ENCODE measurements around the gene SMPD3.

The SMPD3 gene

DNA sequence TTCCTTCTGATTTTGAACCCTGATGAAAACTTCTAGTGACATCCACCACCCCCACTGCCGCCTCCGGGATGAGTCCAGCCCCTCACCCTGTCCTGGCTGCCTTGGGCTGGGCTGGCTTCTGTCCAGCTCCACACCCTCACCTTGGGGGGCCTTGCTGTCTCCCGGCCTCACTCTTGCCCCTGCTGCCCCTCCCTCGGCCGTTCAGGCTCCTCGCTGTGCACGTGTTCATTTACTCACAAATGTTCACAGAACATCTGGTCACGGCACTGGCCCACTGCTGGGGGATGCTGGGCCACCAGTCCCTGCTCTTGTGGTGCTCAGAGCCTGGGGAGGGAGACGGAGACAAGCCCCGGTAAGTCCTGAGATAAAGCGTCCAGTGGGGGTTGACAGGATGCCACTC lies 96.8 kb downstream of the SMPD3 start:
- no peak for DNase-seq

DNA sequence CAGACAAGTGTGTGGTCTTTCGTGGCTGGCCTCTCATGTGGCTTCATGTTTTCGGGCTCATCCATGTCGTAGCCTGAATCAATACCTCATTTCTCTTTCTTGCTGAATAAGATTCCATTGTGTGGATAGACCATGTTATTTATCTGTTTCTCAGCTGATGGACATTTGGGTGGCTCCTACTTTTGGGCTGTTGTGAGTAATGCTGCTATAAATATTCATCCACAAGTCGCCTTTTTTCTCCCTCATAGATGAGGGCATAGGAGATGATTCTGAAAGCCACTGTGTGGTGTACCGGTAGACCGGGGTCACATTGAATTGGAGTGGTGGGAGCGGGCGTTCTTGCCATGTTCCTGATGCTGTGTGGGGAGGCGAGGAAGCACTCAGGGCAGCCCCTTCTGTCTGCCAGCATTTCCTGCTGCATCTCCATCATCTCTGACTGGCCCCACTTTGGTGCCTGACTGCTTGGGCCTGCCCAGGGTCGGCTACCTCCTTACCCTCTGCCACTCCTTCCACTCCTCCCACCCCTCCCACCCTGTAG lies 97.4 kb downstream of the SMPD3 start:
- no peak for DNase-seq

DNA sequence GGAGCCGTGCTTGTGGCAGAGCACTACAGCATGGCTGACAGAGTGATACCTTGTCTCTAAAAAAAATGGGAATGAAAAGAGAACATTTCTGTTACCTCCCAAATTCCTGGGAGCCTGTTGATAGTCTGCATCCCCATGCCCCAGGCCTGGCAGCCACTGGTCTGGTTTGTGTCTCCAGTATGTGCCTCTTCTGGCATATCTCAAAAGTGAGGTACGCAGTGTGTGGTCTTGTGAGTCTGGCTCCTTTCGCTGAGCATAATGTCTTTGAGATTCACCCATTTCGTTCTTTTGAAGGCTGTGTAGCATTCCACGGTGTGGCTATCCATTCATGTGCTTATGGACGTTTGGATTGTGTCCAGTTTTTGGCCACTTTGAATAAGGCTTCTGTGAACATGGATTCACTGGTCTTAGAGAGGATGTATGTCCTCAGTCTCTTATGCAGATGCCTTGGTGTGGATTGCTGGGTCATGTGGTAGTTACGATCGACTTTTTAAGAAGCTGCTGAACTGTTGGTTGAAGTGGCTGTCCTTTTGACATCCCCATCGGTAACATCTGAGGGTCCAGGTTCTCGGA lies 98.4 kb downstream of the SMPD3 start:
- no peak for DNase-seq

DNA sequence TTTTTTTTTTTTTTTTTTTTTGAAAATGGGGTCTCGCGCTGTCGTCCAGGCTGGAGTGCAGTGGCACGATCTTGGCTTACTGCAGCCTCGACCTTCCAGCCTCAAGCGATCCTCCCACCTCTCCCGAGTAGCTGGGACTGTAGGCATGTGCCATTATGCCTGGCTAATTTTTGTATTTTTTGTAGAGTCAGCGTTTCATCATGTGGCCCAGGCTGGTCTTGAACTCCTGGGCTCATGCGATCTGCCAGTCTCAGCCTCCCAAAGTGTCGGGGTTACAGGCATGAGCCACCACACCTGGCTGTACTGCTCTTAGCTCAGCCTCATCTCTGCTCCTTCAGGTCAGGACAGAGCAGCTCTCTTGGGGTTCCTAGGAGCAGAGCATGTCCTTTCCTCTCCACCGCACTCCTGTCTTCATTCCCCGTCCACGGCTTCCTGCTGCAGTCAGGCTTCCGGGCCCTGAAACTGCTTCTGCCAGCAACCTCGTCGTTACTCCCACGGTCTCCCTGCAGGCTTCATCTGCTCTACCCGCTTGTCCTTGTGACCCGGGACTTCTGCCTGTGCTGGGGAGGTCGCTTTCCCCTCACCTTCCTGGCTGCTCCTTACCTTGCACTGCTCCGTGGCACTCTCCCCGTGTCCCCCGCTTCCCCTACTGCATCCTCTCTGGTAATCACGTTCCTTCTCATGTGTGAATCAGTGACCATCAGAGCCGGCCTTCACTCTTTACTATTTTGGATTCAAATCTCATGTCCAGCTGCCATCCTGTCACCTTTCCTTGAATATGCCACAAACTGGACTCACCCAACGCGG lies 99.5 kb downstream of the SMPD3 start:
- no peak for DNase-seq

DNA sequence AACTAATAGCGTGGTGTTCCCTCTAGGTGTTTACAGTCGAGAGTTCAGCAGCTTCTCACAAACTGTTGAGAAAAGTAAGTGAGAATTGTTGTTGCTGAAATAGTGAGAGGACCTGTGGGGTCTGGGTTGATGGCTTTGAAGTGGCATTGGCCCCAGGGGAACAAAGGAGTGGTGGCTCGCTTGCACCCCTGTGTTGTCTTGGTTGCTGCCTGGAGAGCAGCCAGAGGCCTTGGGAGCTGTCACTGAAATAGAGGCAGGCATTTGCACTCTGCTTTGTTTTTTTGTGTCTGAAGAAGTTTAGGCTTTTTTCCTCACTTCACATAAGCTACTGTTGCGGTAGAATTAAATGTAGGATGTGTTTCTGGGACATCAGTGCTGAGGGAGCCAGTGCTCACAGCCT lies 100.7 kb downstream of the SMPD3 start:
- no peak for DNase-seq

DNA sequence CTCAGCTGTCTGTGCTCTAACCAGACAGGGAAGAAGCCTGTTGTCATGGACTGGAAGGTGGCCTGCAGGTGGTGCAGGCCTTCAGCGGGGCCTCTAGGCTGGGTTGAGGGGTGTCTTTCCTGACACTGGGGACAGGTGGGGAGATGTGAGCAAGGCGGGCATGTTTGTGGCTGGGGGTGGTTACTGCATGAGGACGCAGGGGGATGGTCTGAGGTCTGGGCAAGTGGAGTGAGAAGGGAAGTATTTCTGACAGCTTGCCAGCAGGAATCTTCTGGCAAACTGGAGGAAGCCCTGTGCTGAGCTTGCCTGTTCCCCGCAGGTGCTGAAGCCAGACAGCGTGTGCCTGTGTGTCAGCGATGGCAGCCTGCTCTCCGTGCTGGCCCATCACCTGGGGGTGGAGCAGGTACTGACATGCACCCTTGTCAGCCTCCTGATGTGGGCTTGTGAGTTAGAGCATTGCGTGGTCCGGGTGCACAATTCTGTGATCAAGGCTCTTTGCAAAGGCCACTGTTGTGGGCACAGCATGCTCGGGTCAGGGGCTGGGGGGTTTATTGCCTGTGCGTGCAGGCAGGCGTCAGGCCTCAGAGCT lies 101.3 kb downstream of the SMPD3 start:
- no peak for DNase-seq

DNA sequence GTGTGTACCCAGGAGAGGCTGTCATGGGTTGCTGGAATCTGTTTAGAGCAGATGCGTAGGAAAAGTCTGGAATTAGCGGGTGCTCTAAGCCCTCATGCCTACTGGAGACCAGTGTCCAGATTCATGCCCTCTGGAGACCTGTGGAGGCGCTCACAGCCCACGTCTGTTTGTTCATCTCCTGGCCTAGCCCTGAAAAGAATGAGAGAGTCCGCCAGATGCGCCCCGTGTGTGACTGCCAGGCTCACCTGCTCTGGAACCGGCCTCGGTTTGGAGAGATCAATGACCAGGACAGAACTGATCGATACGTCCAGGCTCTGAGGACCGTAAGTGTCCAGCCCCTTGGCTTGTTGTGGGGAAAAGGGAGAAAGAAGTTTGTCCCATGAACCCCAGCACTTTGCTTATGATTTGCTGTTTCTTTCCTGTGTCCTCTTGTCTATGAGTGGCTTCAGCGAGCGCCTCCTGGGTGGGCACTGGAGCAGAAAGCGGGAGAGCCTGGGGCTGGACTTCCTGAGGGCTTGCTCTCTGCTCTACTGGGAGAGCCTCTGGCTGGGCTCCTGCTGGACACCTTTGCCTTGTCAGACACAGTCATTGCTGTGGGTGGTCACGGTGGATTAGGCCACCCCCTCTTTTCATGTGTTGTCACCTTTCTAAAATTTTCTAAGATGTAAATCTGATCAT lies 102.2 kb downstream of the SMPD3 start:
- DNase-seq, result no peak

GRCh38 chr16:68345351-68345810 lies 102.9 kb downstream of the SMPD3 start:
- no peak for DNase-seq

DNA sequence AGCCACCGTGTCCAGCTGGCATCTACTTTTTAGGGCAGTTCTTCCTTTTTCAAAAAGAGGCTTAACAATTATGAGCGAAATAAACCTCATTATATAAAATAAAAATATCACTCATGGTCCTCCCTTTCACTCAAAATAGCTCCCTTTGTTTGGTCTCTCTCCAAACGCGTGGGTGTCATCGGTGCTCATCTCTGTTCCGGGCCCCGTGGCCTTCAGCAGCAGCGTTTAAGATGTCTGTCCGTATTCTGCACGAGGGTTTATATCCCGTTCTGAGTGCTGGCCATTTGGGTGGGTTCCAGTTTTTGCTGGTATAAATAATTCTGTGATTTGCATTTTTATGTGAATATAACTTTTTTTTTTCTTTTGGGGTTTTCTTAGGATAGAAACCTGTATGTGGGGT lies 104.1 kb downstream of the SMPD3 start:
- DNase-seq, result no peak

DNA sequence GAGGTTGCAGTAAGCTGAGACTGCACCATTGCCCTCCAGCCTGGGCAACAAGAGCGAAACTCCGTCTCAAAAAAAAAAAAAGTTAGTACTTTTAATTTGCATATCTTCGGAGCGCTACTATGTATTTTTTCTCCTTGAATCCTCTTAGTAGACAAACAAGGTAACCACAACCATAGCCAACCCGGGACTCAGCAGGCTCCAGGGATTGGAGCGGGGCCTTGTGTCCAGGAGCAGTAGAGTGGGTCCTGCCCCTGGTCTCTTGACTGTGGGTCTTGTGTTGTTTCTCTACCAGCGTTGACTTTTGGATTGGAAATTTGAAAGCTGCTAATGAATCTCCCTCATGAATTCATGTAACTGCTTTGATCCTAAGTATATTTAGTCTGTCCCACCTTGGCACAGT lies 105.2 kb downstream of the SMPD3 start:
- no peak for DNase-seq

DNA sequence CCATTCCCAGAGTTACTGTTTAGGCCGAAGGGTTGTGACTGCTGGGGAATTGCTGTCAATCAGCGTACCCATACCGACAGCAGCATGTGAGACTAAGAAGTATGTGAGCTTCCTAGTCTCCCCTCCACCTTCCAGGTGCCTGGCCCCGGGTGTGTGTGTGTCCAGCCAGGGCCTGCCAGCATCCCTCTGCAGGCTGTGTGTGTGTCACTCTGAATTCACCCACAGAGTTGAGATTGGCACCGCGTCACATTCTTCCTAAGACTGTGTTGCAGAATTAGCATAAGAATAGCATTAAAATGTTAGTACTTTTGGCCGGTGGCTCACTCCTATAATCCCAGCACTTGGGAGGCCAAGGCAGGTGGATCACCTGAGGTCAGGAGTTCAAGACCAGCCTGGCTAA lies 105.7 kb downstream of the SMPD3 start:
- DNase-seq, result no peak

DNA sequence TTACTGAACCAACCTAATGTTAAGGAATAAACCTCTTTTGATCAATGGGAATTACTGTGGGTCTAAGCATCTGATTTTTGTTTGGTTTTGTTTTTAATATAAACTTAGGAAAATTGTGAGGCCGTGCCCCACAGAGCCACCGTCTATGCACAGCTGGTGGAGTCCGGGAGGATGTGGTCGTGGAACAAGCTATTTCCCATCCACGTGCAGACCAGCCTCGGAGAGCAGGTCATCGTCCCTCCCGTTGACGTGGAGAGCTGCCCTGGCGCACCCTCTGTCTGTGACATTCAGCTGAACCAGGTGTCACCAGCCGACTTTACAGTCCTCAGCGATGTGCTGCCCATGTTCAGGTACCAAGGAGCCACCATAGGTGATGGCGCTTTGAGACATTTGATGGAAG lies 109.1 kb downstream of the SMPD3 start:
- no peak for DNase-seq

DNA sequence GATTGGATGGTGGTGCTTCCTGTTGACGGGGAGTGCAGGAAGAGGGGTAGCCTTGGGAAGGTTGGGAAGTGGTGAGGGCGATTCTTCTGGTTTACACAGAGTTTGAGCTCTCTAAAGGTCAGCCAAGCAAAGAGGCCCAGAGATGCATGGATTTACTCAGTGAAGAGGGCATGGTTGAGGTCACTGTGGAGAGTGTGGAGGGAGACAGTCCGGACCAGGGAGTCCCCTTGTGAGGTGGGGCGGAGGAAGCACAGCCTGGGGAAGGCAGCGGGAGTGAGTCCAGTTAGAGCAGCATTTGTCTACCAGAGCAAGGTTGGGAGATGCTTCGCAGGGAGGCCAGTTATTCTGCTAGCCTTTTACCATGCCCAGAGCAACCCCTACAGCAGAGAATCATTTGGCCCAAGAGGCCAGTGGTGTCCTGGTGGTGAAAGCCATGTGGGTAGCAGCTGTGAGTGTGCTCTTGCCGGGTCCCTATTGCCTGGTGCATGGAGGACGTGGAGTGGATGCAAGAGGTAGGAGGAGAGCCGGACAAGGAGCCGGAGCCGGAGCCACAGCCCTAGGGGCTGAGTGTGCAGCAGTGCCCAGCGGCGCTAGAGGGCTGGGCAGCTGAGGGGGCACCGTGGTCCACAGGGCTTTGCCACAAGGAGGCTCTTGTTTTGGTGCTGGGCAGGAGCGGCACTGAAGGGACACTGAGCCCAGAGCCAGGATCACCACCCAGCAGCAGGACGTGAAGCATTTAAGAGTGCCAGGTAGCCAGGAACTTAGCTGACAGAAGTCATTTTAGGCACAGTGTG lies 109.8 kb downstream of the SMPD3 start:
- DNase-seq, result no peak

- DNase-seq, result no peak
Observed at GRCh38 chr16:68335175-68335574, 113.1 kb downstream of the SMPD3 start.

GRCh38 chr16:68332411-68333121 lies 115.7 kb downstream of the SMPD3 start:
- DNase-seq, result no peak

DNA sequence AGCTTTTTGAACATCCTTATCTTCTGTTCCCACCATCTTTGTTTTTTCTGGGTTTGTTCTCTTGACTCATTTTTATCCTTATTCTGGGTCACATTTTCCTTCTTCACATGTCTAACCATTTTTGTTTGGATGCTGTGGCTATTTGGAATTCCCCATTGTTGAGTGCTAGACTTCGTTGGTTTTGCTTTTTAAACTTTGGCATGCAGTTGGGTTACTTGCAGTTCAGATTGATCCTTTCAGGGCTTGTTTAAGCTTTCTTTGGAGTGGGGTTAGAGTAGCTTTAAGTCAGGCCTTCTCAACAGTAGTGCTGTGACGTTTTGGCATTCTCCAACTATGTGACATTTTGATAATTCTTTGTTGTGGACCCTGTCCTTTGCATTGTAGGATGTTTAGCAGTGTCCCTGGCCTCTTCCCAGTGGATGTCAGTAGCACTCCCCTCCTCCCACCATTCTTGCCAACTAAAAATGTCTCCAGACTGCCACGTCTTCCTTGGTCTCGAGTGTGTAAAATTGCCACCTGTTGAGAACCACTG lies 116.4 kb downstream of the SMPD3 start:
- DNase-seq, result no peak

DNA sequence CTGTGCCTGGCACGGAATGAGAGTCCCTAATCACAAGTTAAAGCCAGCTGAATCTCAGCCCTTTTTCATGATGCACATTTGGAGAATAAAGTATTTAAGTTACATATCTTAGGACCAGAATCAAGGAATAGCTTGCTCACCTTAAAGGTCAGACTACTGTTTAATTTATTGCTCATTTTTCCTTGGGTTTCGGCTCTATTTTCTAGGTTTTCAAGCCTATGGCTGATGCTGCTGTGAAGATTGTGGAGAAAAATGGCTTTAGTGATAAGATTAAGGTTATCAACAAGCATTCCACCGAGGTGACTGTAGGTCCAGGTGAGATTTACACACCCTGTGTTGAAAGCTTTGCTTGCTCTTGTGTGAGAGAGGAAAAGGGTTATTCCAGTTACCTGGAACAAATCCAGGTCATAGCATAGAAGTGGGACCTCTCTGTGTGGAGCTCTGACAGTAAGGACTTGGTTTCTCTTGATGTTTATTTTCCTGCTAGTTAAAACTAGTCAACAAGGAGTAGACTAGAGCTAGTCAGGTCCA lies 119.4 kb downstream of the SMPD3 start:
- no peak for DNase-seq

- peak; percentile 82 for DNase-seq
Observed at GRCh38 chr16:68328151-68328859, 120.0 kb downstream of the SMPD3 start.

GRCh38 chr16:68324780-68325357 lies 123.4 kb downstream of the SMPD3 start:
- no peak for DNase-seq

GRCh38 chr16:68324336-68324735 lies 124.0 kb downstream of the SMPD3 start:
- no peak for DNase-seq
